WTC11 (cell line): ENCODE results near the gene DDX39B.

Experiments used
- CTCF ChIP-seq: fragments of 200-600 bp; IDR thresholded peaks from 2 replicates; pipeline ENCODE4 v1.8.0; 2022; ENCODE audit warnings: antibody characterized with exemption
- ELF4 ChIP-seq: sonication (generic); formaldehyde crosslinking; IDR thresholded peaks from 2 replicates; pipeline ENCODE4 v1.8.1; 2022; ENCODE audit warnings: low read depth, mild to moderate bottlenecking, moderate library complexity, missing genetic modification reagents
- ESRRA ChIP-seq: sonication (generic); formaldehyde crosslinking; IDR thresholded peaks from 2 replicates; pipeline ENCODE4 v1.8.1; 2022; ENCODE audit warnings: mild to moderate bottlenecking, missing genetic modification reagents, borderline replicate concordance
- GABPB1 ChIP-seq: sonication (generic); formaldehyde crosslinking; IDR thresholded peaks from 2 replicates; pipeline ENCODE4 v1.8.1; 2023; ENCODE audit warnings: mild to moderate bottlenecking, missing genetic modification reagents
- NFYB ChIP-seq: sonication (generic); formaldehyde crosslinking; conservative IDR thresholded peaks from 2 replicates; pipeline ENCODE4 v1.8.0; 2022; ENCODE audit warnings: low read depth, missing genetic modification reagents
- NR2C2 ChIP-seq: sonication (generic); formaldehyde crosslinking; IDR thresholded peaks from 2 replicates; pipeline ENCODE4 v1.8.0; 2022; ENCODE audit warnings: mild to moderate bottlenecking, missing genetic modification reagents
- SOX15 ChIP-seq: fragments of 250-450 bp; sonication (Bioruptor Pico); IDR thresholded peaks from 2 replicates; pipeline ENCODE4 v1.9.0; 2021; ENCODE audit warnings: mild to moderate bottlenecking
- SP1 ChIP-seq: sonication (generic); formaldehyde crosslinking; conservative IDR thresholded peaks from 2 replicates; pipeline ENCODE4 v1.8.1; 2022; ENCODE audit warnings: missing genetic modification reagents
- STAT6 ChIP-seq: sonication (generic); formaldehyde crosslinking; conservative IDR thresholded peaks from 2 replicates; pipeline ENCODE4 v1.8.1; 2023; ENCODE audit warnings: mild to moderate bottlenecking, low read depth, missing genetic modification reagents, moderate library complexity
- TEAD1 ChIP-seq: sonication (generic); formaldehyde crosslinking; IDR thresholded peaks from 2 replicates; pipeline ENCODE4 v1.8.0; 2022; ENCODE audit warnings: mild to moderate bottlenecking, missing genetic modification reagents
- USF2 ChIP-seq: sonication (generic); formaldehyde crosslinking; IDR thresholded peaks from 2 replicates; pipeline ENCODE4 v1.8.1; 2023; ENCODE audit warnings: mild to moderate bottlenecking, missing genetic modification reagents, moderate library complexity
- ZNF263 ChIP-seq: sonication (generic); formaldehyde crosslinking; IDR thresholded peaks from 2 replicates; pipeline ENCODE4 v1.8.1; 2022; ENCODE audit warnings: low read depth, mild to moderate bottlenecking, moderate library complexity, missing genetic modification reagents
- ZNF396 ChIP-seq: fragments of 250-450 bp; sonication (Bioruptor Pico); IDR thresholded peaks from 2 replicates; pipeline ENCODE4 v1.8.0; 2021; ENCODE audit warnings: mild to moderate bottlenecking, moderate library complexity, borderline replicate concordance

- TF ChIP-seq ELF4 (CRISPR knock-in tag) (no peak), USF2 (CRISPR knock-in tag) (no peak), CTCF (no peak), GABPB1 (CRISPR knock-in tag) (no peak), TEAD1 (no peak), SP1 (CRISPR knock-in tag) (no peak), ZNF263 (CRISPR knock-in tag) (no peak), STAT6 (no peak), NR2C2 (CRISPR knock-in tag) (no peak), ESRRA (CRISPR knock-in tag) (no peak), NFYB (CRISPR knock-in tag) (no peak), ZNF396 (CRISPR knock-in tag) (no peak), SOX15 (CRISPR knock-in tag) (no peak)
Observed at GRCh38 chr6:31558631-31559500, 17.1 kb upstream of the DDX39B start.
